ENCODE results near the gene SEPTIN6.

SEPTIN6 gene

GRCh38 chrX:119647552-119648420, 45.2 kb downstream of the SEPTIN6 start:
- no peak for DNase-seq

- no peak for DNase-seq
Observed at GRCh38 chrX:119647089-119647488, 45.9 kb downstream of the SEPTIN6 start.

DNA sequence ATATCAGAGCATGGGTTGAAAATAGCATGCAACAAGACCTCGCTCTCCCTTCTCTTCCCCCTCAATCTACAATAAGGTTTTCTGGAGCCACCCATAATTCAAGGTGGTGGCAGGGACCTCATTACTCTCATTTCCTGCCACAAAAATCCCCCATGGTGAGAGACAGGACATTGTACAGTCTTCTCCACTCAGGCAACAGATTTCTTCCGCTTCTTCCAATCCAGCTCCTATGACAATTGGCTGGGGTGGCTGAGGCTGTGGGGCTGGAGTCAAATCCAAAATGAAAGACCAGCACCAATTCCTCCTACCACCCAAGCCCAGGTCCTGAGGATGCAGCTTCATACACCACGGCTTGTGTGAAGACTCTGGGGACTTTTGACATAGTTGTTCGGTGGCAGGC, 46.5 kb downstream of the SEPTIN6 start:
- no peak for DNase-seq

GRCh38 chrX:119643696-119644095, 49.3 kb downstream of the SEPTIN6 start:
- DNase-seq, result no peak
